ENCODE results near the gene EIF4G3. TPM values are rescaled to one million over a fixed set of nuclear protein-coding genes. Genes with fewer than 3 reads are reported as not detected.

EIF4G3 gene
- polyA plus RNA-seq, 1 donor (not counting 4 experiments of a cell fraction or from before 2014, with no cell fraction given) = 44.6 TPM

- Histone ChIP-seq H4K20me1 (ENCODE audit: control insufficient read depth, extremely low read depth, insufficient read depth, low read length) (no peaks in the 10 kb centered on the region), H3K36me3 (ENCODE audit: control insufficient read depth in 2 of 2, extremely low read depth in 1 of 2, insufficient read depth in 2 of 2, low read length in 2 of 2) (no peaks in the 10 kb centered on the region), H3K4me1 (ENCODE audit: control insufficient read depth, extremely low read depth, insufficient read depth, low read length) (peaks cover 18% of the 10 kb centered on the region), H3K79me2 (ENCODE audit: control insufficient read depth, insufficient read depth, low read length) (peaks cover 47% of the 10 kb centered on the region), H2AFZ (ENCODE audit: control insufficient read depth, low read length) (no peak overlapping the region), H3K9me3 (ENCODE audit: control insufficient read depth, low read depth, low read length) (no peaks in the 10 kb centered on the region), H3K27ac (ENCODE audit: control insufficient read depth, insufficient read depth, low read length) (no peak overlapping the region), H3K4me3 (ENCODE audit: control insufficient read depth in 2 of 3, extremely low read depth in 1 of 3, insufficient read depth in 2 of 3, low read depth in 1 of 3, low read length in 3 of 3) (no peak overlapping the region), H3K4me2 (ENCODE audit: control insufficient read depth, extremely low read depth, insufficient read depth, low read depth, low read length) (no peak overlapping the region), H3K27me3 (ENCODE audit: control insufficient read depth, extremely low read depth, insufficient read depth, low read length) (no peaks in the 10 kb centered on the region), H3K9ac (ENCODE audit: control insufficient read depth, extremely low read depth, insufficient read depth, low read length) (no peak overlapping the region), H3K9me1 (ENCODE audit: control insufficient read depth, extremely low read depth, insufficient read depth, low read length) (peaks cover 7% of the 10 kb centered on the region)
- DNase-seq (ENCODE audit: low read depth, low spot score) (no peak), FAIRE-seq (no peak)
- dilution Hi-C loops (cut with MboI; ENCODE audit: extremely low pct_ligation_motif_present, low sequenced_read_pairs) = no loop called here
- TF ChIP-seq EZH2 (IDR thresholded peaks at IDR 0.05; ENCODE audit: low read length) (no peak), CTCF (optimal IDR thresholded peaks at IDR 0.05 in 1 of 3, IDR thresholded peaks at IDR 0.05 in 1 of 3, conservative IDR thresholded peaks at IDR 0.05 in 1 of 3; ENCODE audit: extremely low read depth in 1 of 3, insufficient read depth in 2 of 3, low read length in 3 of 3) (no peak)
Observed at GRCh38 chr1:21020151-21020550, 156.5 kb downstream of the EIF4G3 start.

GRCh38 chr1:21018673-21019072, 158.0 kb downstream of the EIF4G3 start:
- no peaks in the 10 kb centered on the region for H3K27me3 ChIP-seq (ENCODE audit: control insufficient read depth, extremely low read depth, insufficient read depth, low read length)
- H3K4me2 ChIP-seq (ENCODE audit: control insufficient read depth, extremely low read depth, insufficient read depth, low read depth, low read length) = no peak overlapping the region
- H4K20me1 ChIP-seq (ENCODE audit: control insufficient read depth, extremely low read depth, insufficient read depth, low read length) = no peaks in the 10 kb centered on the region
- no peak for TF ChIP-seq CTCF (optimal IDR thresholded peaks at IDR 0.05 in 1 of 3, IDR thresholded peaks at IDR 0.05 in 1 of 3, conservative IDR thresholded peaks at IDR 0.05 in 1 of 3; ENCODE audit: extremely low read depth in 1 of 3, insufficient read depth in 2 of 3, low read length in 3 of 3)
- no peak for TF ChIP-seq EZH2 (IDR thresholded peaks at IDR 0.05; ENCODE audit: low read length)
- H3K79me2 ChIP-seq (ENCODE audit: control insufficient read depth, insufficient read depth, low read length) = peaks cover 45% of the 10 kb centered on the region
- no peak overlapping the region for H3K9ac ChIP-seq (ENCODE audit: control insufficient read depth, extremely low read depth, insufficient read depth, low read length)
- no peak overlapping the region for H3K4me3 ChIP-seq (ENCODE audit: control insufficient read depth in 2 of 3, extremely low read depth in 1 of 3, insufficient read depth in 2 of 3, low read depth in 1 of 3, low read length in 3 of 3)
- no peaks in the 10 kb centered on the region for H3K36me3 ChIP-seq (ENCODE audit: control insufficient read depth in 2 of 2, extremely low read depth in 1 of 2, insufficient read depth in 2 of 2, low read length in 2 of 2)
- peaks cover 7% of the 10 kb centered on the region for H3K9me1 ChIP-seq (ENCODE audit: control insufficient read depth, extremely low read depth, insufficient read depth, low read length)
- no peak for DNase-seq (ENCODE audit: low read depth, low spot score)
- no peaks in the 10 kb centered on the region for H3K9me3 ChIP-seq (ENCODE audit: control insufficient read depth, low read depth, low read length)
- H3K27ac ChIP-seq (ENCODE audit: control insufficient read depth, insufficient read depth, low read length) = no peak overlapping the region
- no peak for FAIRE-seq
- peaks cover 18% of the 10 kb centered on the region for H3K4me1 ChIP-seq (ENCODE audit: control insufficient read depth, extremely low read depth, insufficient read depth, low read length)
- H2AFZ ChIP-seq (ENCODE audit: control insufficient read depth, low read length) = no peak overlapping the region
- dilution Hi-C loops (cut with MboI; ENCODE audit: extremely low pct_ligation_motif_present, low sequenced_read_pairs) = no loop called here
